Activated CD8-positive, alpha-beta T cell treated with anti-CD3 and anti-CD28 coated beads, Interleukin-2, amount 10 ng/mL, durations not matched to agents 7 days and 5 days (primary cell): ENCODE results near the gene SLCO4A1. TPM values are rescaled to one million over a fixed set of nuclear protein-coding genes. Genes with fewer than 3 reads are reported as not detected.
A peak's percentile ranks its signal among the peaks of the same experiment; 100 is the strongest.

Source experiments
- ATAC-seq: fragments of 150-1000 bp; cut with Tn5 transposase; one replicate; pipeline ENCODE4 v1.10.0; 2021; ENCODE audit warnings: moderate library complexity
- CTCF ChIA-PET: fragments of 350-600 bp; sonication (Branson Sonifier 250); formaldehyde crosslinking; loops from one replicate; lab custom pipeline; 2021; ENCODE audit warnings: antibody characterized with exemption; lab: Charles Lee
- POLR2A ChIA-PET: fragments of 350-600 bp; sonication (Branson Sonifier 250); formaldehyde crosslinking; loops from one replicate; lab custom pipeline; 2021; ENCODE audit warnings: antibody characterized with exemption; lab: Charles Lee
- DNase-seq: peaks from one replicate; pipeline ENCODE4 v3.0.0-alpha.2; 2020
- H3K27ac Mint-ChIP-seq: one replicate; pipeline ENCODE4 v1.8.0; 2021; ENCODE audit warnings: mild to moderate bottlenecking, mixed read lengths
- H3K27me3 Mint-ChIP-seq: one replicate; pipeline ENCODE4 v1.8.0; 2021; ENCODE audit warnings: low read depth, mixed read lengths
- H3K36me3 Mint-ChIP-seq: one replicate; pipeline ENCODE4 v1.8.0; 2021; ENCODE audit warnings: low read depth, mixed read lengths
- H3K4me1 Mint-ChIP-seq: one replicate; pipeline ENCODE4 v1.8.0; 2021; ENCODE audit warnings: low read depth, mixed read lengths
- H3K4me3 Mint-ChIP-seq: one replicate; pipeline ENCODE4 v1.8.0; 2021; ENCODE audit warnings: mild to moderate bottlenecking, mixed read lengths
- H3K9me3 Mint-ChIP-seq: one replicate; pipeline ENCODE4 v1.8.0; 2022; ENCODE audit warnings: mixed read lengths; ENCODE audit not compliant: insufficient read depth
- total RNA-seq, 2 experiments: library from RNA; stranded (reverse); gene quantifications; one replicate each; pipeline ENCODE4 v1.2.3, GENCODE V29; 2021

SLCO4A1 gene
- total RNA-seq, 2 experiments from 2014 or later: 79.4 to 79.9 TPM

- Mint-ChIP-seq H3K27ac (peak overlapping the region; percentile 98), H3K36me3 (no peaks in the 10 kb centered on the region), H3K4me3 (peak overlapping the region; percentile 63), H3K4me1 (peaks cover 44% of the 10 kb centered on the region), H3K27me3 (peaks cover 15% of the 10 kb centered on the region), H3K9me3 (no peaks in the 10 kb centered on the region)
- DNase-seq: peak; percentile 81
- ChIA-PET CTCF (interaction anchor here (0.6 to 2.9 kb wide), 35 partner anchors 10 to 333 kb away, joined by 3 to 45 read pairs (median 4); partner anchors contain the start of genes MRGBP, RPS21 and SLCO4A1), POLR2A (interaction anchor here (0.6 to 2.5 kb wide), 7 partner anchors 14 to 231 kb away, joined by 3 to 15 read pairs (median 3); partner anchors contain the start of gene SLCO4A1)
- peak; percentile 73 for ATAC-seq
Measured at GRCh38 chr20:62616728-62617621, 25.3 kb upstream of the SLCO4A1 start.

GRCh38 chr20:62617711-62618483 is 24.4 kb upstream of the SLCO4A1 start:
- no peaks in the 10 kb centered on the region for H3K36me3 Mint-ChIP-seq
- POLR2A ChIA-PET: interaction anchor here (0.6 to 2.5 kb wide), 9 partner anchors 14 to 232 kb away, joined by 3 to 15 read pairs (median 4); partner anchors contain the start of gene SLCO4A1
- H3K4me1 Mint-ChIP-seq: peaks cover 51% of the 10 kb centered on the region
- CTCF ChIA-PET: interaction anchor here (0.7 to 2.9 kb wide), 27 partner anchors 11 to 334 kb away, joined by 3 to 45 read pairs (median 5); partner anchors contain the start of genes MRGBP, RPS21 and SLCO4A1
- peak overlapping the region; percentile 60 for H3K4me3 Mint-ChIP-seq
- peaks cover 10% of the 10 kb centered on the region for H3K27me3 Mint-ChIP-seq
- ATAC-seq: peak; percentile 67
- peak overlapping the region; percentile 98 for H3K27ac Mint-ChIP-seq
- peak; percentile 74 for DNase-seq
- H3K9me3 Mint-ChIP-seq: no peaks in the 10 kb centered on the region

- Mint-ChIP-seq H3K36me3 (no peaks in the 10 kb centered on the region), H3K27ac (peak overlapping the region; percentile 98), H3K4me3 (peak overlapping the region; percentile 60), H3K9me3 (no peaks in the 10 kb centered on the region), H3K27me3 (peaks cover 9% of the 10 kb centered on the region), H3K4me1 (peaks cover 61% of the 10 kb centered on the region)
- POLR2A ChIA-PET: interaction anchor here (0.7 to 2.5 kb wide), 6 partner anchors 13 to 176 kb away, joined by 3 to 15 read pairs (median 4); partner anchors contain the start of gene SLCO4A1
- CTCF ChIA-PET: interaction anchor here (0.6 to 2.9 kb wide), 9 partner anchors 13 to 209 kb away, joined by 3 to 30 read pairs (median 6); no protein-coding TSS in a partner anchor
- ATAC-seq: peak; percentile 64
- DNase-seq: peak; percentile 87
Measured at GRCh38 chr20:62618611-62619529, 23.4 kb upstream of the SLCO4A1 start.

- ChIA-PET CTCF (no interaction called here), POLR2A (no interaction called here)
- no peak overlapping the region for H3K27ac Mint-ChIP-seq
- no peaks in the 10 kb centered on the region for H3K9me3 Mint-ChIP-seq
- DNase-seq: no peak
- peaks cover 1% of the 10 kb centered on the region for H3K27me3 Mint-ChIP-seq
- no peaks in the 10 kb centered on the region for H3K36me3 Mint-ChIP-seq
- ATAC-seq: no peak
- no peak overlapping the region for H3K4me3 Mint-ChIP-seq
- peaks cover 74% of the 10 kb centered on the region for H3K4me1 Mint-ChIP-seq
Measured at GRCh38 chr20:62620625-62621024, 21.7 kb upstream of the SLCO4A1 start.

GRCh38 chr20:62621251-62622110 is 20.8 kb upstream of the SLCO4A1 start:
- Mint-ChIP-seq H3K36me3 (no peaks in the 10 kb centered on the region), H3K9me3 (no peaks in the 10 kb centered on the region), H3K4me1 (peaks cover 72% of the 10 kb centered on the region), H3K27me3 (no peaks in the 10 kb centered on the region), H3K4me3 (no peak overlapping the region), H3K27ac (peak overlapping the region; percentile 54)
- no peak for ATAC-seq
- no peak for DNase-seq
- POLR2A ChIA-PET: interaction anchor here (1.2 kb wide), 1 partner anchor 22 kb away, joined by 4 read pairs; no protein-coding TSS in a partner anchor
- CTCF ChIA-PET: interaction anchor here (1.1 kb wide), 1 partner anchor 170 kb away, joined by 3 read pairs; no protein-coding TSS in a partner anchor

GRCh38 chr20:62622178-62622876 is 20.0 kb upstream of the SLCO4A1 start:
- H3K36me3 Mint-ChIP-seq: no peaks in the 10 kb centered on the region
- H3K9me3 Mint-ChIP-seq: no peaks in the 10 kb centered on the region
- H3K27me3 Mint-ChIP-seq: no peaks in the 10 kb centered on the region
- DNase-seq (no peak), ATAC-seq (no peak)
- POLR2A ChIA-PET: interaction anchor here (1.2 to 1.7 kb wide), 2 partner anchors 21 to 29 kb away, joined by 4 to 11 read pairs; no protein-coding TSS in a partner anchor
- H3K27ac Mint-ChIP-seq: peak overlapping the region; percentile 54
- CTCF ChIA-PET: interaction anchor here (1.1 to 2.3 kb wide), 4 partner anchors 29 to 235 kb away, joined by 3 to 15 read pairs (median 4); partner anchors contain the start of gene RPS21
- H3K4me1 Mint-ChIP-seq: peaks cover 64% of the 10 kb centered on the region
- H3K4me3 Mint-ChIP-seq: no peak overlapping the region

- no peaks in the 10 kb centered on the region for H3K9me3 Mint-ChIP-seq
- H3K4me3 Mint-ChIP-seq: peak overlapping the region; percentile 73
- H3K27me3 Mint-ChIP-seq: no peaks in the 10 kb centered on the region
- DNase-seq (no peak), ATAC-seq (peak; percentile 1)
- H3K4me1 Mint-ChIP-seq: peaks cover 57% of the 10 kb centered on the region
- POLR2A ChIA-PET: interaction anchor here (0.8 to 1.9 kb wide), 10 partner anchors 11 to 216 kb away, joined by 3 to 18 read pairs (median 5); partner anchors contain the start of gene SLCO4A1
- H3K36me3 Mint-ChIP-seq: no peaks in the 10 kb centered on the region
- peak overlapping the region; percentile 95 for H3K27ac Mint-ChIP-seq
- CTCF ChIA-PET: interaction anchor here (1.0 to 2.3 kb wide), 9 partner anchors 9 to 236 kb away, joined by 3 to 15 read pairs (median 5); partner anchors contain the start of genes RPS21 and SLCO4A1
Measured at GRCh38 chr20:62622877-62623487, 19.3 kb upstream of the SLCO4A1 start.

- H3K27me3 Mint-ChIP-seq: no peaks in the 10 kb centered on the region
- H3K4me3 Mint-ChIP-seq: peak overlapping the region; percentile 73
- peak overlapping the region; percentile 95 for H3K27ac Mint-ChIP-seq
- peaks cover 50% of the 10 kb centered on the region for H3K4me1 Mint-ChIP-seq
- POLR2A ChIA-PET: interaction anchor here (0.8 to 1.9 kb wide), 11 partner anchors 10 to 216 kb away, joined by 3 to 18 read pairs (median 5); partner anchors contain the start of gene SLCO4A1
- peak; percentile 96 for DNase-seq
- CTCF ChIA-PET: interaction anchor here (1.0 to 2.3 kb wide), 9 partner anchors 8 to 237 kb away, joined by 3 to 15 read pairs (median 5); partner anchors contain the start of genes RPS21 and SLCO4A1
- ATAC-seq: peak; percentile 95
- H3K36me3 Mint-ChIP-seq: no peaks in the 10 kb centered on the region
- no peaks in the 10 kb centered on the region for H3K9me3 Mint-ChIP-seq
Measured at GRCh38 chr20:62623488-62624324, 18.6 kb upstream of the SLCO4A1 start.
